ENCODE data around the gene PPP1R7.

Gene PPP1R7

GRCh38 chr2:241168366-241168765 is 18.1 kb downstream of the PPP1R7 start:
- Histone ChIP-seq H3K27ac (ENCODE audit: low read length) (no peak overlapping the region), H3K36me3 (ENCODE audit: insufficient read depth, low read length) (peaks cover 73% of the 10 kb centered on the region), H3K4me2 (ENCODE audit: insufficient read depth, low read length) (no peak overlapping the region), H3K4me3 (ENCODE audit: low read depth in 1 of 2, low read length in 2 of 2) (no peak overlapping the region), H3K9me3 (ENCODE audit: insufficient read depth, low read length, severe bottlenecking) (peaks cover 12% of the 10 kb centered on the region), H3K9ac (ENCODE audit: low read depth, low read length) (no peak overlapping the region), H3K4me1 (ENCODE audit: insufficient read depth, low read length) (no peaks in the 10 kb centered on the region), H3K27me3 (ENCODE audit: insufficient read depth, low read length, poor library complexity) (no peaks in the 10 kb centered on the region), H3K79me2 (ENCODE audit: insufficient read depth, low read length) (no peaks in the 10 kb centered on the region), H2AFZ (ENCODE audit: low read depth, low read length) (no peak overlapping the region), H4K20me1 (ENCODE audit: insufficient read depth, low read length) (peaks cover 3% of the 10 kb centered on the region; the same call in 1 of the 2 replicates)
- DNase-seq (no peak), ATAC-seq (ENCODE audit: insufficient read depth, low read depth) (no peak)
- no peak for TF ChIP-seq EZH2 (IDR thresholded peaks at IDR 0.05; ENCODE audit: borderline replicate concordance, low read depth, low read length, severe bottlenecking)
- no peak for TF ChIP-seq CTCF (IDR thresholded peaks at IDR 0.05; ENCODE audit: borderline replicate concordance, extremely low read depth, low read length, poor library complexity, severe bottlenecking)

GRCh38 chr2:241173557-241173956 is 23.3 kb downstream of the PPP1R7 start:
- no peak overlapping the region for H3K9ac ChIP-seq (ENCODE audit: low read depth, low read length)

GRCh38 chr2:241177526-241178334 is 27.5 kb downstream of the PPP1R7 start:
- peaks cover 47% of the 10 kb centered on the region for H3K36me3 ChIP-seq (ENCODE audit: insufficient read depth, low read length)
- no peaks in the 10 kb centered on the region for H4K20me1 ChIP-seq (ENCODE audit: insufficient read depth, low read length)
- no peak overlapping the region for H3K4me2 ChIP-seq (ENCODE audit: insufficient read depth, low read length)
- H3K9me3 ChIP-seq (ENCODE audit: insufficient read depth, low read length, severe bottlenecking): no peaks in the 10 kb centered on the region
- no peak overlapping the region for H2AFZ ChIP-seq (ENCODE audit: low read depth, low read length)
- no peak for ATAC-seq (ENCODE audit: insufficient read depth, low read depth)
- TF ChIP-seq CTCF (IDR thresholded peaks at IDR 0.05; ENCODE audit: borderline replicate concordance, extremely low read depth, low read length, poor library complexity, severe bottlenecking) (no peak), EZH2 (IDR thresholded peaks at IDR 0.05; ENCODE audit: borderline replicate concordance, low read depth, low read length, severe bottlenecking) (no peak)
- no peaks in the 10 kb centered on the region for H3K27me3 ChIP-seq (ENCODE audit: insufficient read depth, low read length, poor library complexity)
- no peaks in the 10 kb centered on the region for H3K79me2 ChIP-seq (ENCODE audit: insufficient read depth, low read length)
- no peak overlapping the region for H3K9ac ChIP-seq (ENCODE audit: low read depth, low read length)
- no peak overlapping the region for H3K27ac ChIP-seq (ENCODE audit: low read length)
- no peak for DNase-seq
- H3K4me1 ChIP-seq (ENCODE audit: insufficient read depth, low read length): no peaks in the 10 kb centered on the region
- H3K4me3 ChIP-seq (ENCODE audit: low read depth in 1 of 2, low read length in 2 of 2): no peak overlapping the region

More at GRCh38 chr2:241173557-241173956, 23.3 kb downstream of the PPP1R7 start:
- Histone ChIP-seq H4K20me1 (ENCODE audit: insufficient read depth, low read length) (no peaks in the 10 kb centered on the region), H3K4me3 (ENCODE audit: low read depth in 1 of 2, low read length in 2 of 2) (no peak overlapping the region), H2AFZ (ENCODE audit: low read depth, low read length) (no peak overlapping the region), H3K27ac (ENCODE audit: low read length) (no peak overlapping the region), H3K4me1 (ENCODE audit: insufficient read depth, low read length) (no peaks in the 10 kb centered on the region), H3K79me2 (ENCODE audit: insufficient read depth, low read length) (no peaks in the 10 kb centered on the region), H3K36me3 (ENCODE audit: insufficient read depth, low read length) (peaks cover 56% of the 10 kb centered on the region), H3K4me2 (ENCODE audit: insufficient read depth, low read length) (no peak overlapping the region), H3K9me3 (ENCODE audit: insufficient read depth, low read length, severe bottlenecking) (peaks cover 12% of the 10 kb centered on the region), H3K27me3 (ENCODE audit: insufficient read depth, low read length, poor library complexity) (no peaks in the 10 kb centered on the region)
- TF ChIP-seq EZH2 (IDR thresholded peaks at IDR 0.05; ENCODE audit: borderline replicate concordance, low read depth, low read length, severe bottlenecking) (no peak), CTCF (IDR thresholded peaks at IDR 0.05; ENCODE audit: borderline replicate concordance, extremely low read depth, low read length, poor library complexity, severe bottlenecking) (no peak)
- DNase-seq (no peak), ATAC-seq (ENCODE audit: insufficient read depth, low read depth) (no peak)

All from DND-41 (cell line).